ENCODE measurements around the gene RASL10B.

- TF ChIP-seq FOXA1 (IDR thresholded peaks at IDR 0.05) = no peak
- TF ChIP-seq NFRKB (IDR thresholded peaks at IDR 0.05) = no peak
- TF ChIP-seq SP1 (IDR thresholded peaks at IDR 0.05) = no peak
Measured at GRCh38 chr17:35765086-35765710, 33.8 kb downstream of the RASL10B start.
